Measurements from ENCODE around the gene NEURL4. TPM values are rescaled to one million over a fixed set of nuclear protein-coding genes. Genes with fewer than 3 reads are reported as not detected.

The NEURL4 gene
- total RNA-seq, 2 donors from 2014 or later, result 24.4 to 45.3 TPM

GRCh38 chr17:7356756-7357155 lies 27.6 kb upstream of the NEURL4 start:
- no peak for ATAC-seq (ENCODE audit: insufficient number of reproducible peaks, low FRiP score, low read depth)

GRCh38 chr17:7356072-7356549 lies 27.0 kb upstream of the NEURL4 start:
- H3K4me1 ChIP-seq (ENCODE audit: control insufficient read depth in 1 of 2, low read depth in 2 of 2), result peaks cover 16 to 29% of the 10 kb centered on the region in 2 donors
- ATAC-seq (ENCODE audit: insufficient number of reproducible peaks, low FRiP score, low read depth) (no peak), DNase-seq (ENCODE audit: low spot score) (no peak)
- H3K4me3 ChIP-seq, result no peak overlapping the region
- H3K27me3 ChIP-seq (replicated peaks; ENCODE audit: insufficient read depth), result no peaks in the 10 kb centered on the region
- no peaks in the 10 kb centered on the region for H3K36me3 ChIP-seq
- no peaks in the 10 kb centered on the region for H3K9me3 ChIP-seq
- no peak overlapping the region for H3K27ac ChIP-seq
- peak; percentile 82 for TF ChIP-seq CTCF (IDR thresholded peaks at IDR 0.05)

More at GRCh38 chr17:7356756-7357155, 27.6 kb upstream of the NEURL4 start:
- no peak for TF ChIP-seq CTCF (IDR thresholded peaks at IDR 0.05)
- Histone ChIP-seq H3K4me1 (ENCODE audit: control insufficient read depth in 1 of 2, low read depth in 2 of 2) (peaks cover 16 to 29% of the 10 kb centered on the region in 2 donors), H3K4me3 (no peak overlapping the region), H3K27me3 (replicated peaks; ENCODE audit: insufficient read depth) (no peaks in the 10 kb centered on the region), H3K36me3 (no peaks in the 10 kb centered on the region), H3K9me3 (no peaks in the 10 kb centered on the region), H3K27ac (no peak overlapping the region)
- no peak for DNase-seq (ENCODE audit: low spot score)

GRCh38 chr17:7355573-7355972 lies 26.4 kb upstream of the NEURL4 start:
- Histone ChIP-seq H3K27me3 (replicated peaks; ENCODE audit: insufficient read depth) (no peaks in the 10 kb centered on the region), H3K27ac (no peak overlapping the region), H3K36me3 (no peaks in the 10 kb centered on the region), H3K9me3 (no peaks in the 10 kb centered on the region), H3K4me3 (no peak overlapping the region), H3K4me1 (ENCODE audit: control insufficient read depth in 1 of 2, low read depth in 2 of 2) (peaks cover 16 to 29% of the 10 kb centered on the region in 2 donors)
- ATAC-seq (ENCODE audit: insufficient number of reproducible peaks, low FRiP score, low read depth) (no peak), DNase-seq (ENCODE audit: low spot score) (no peak)
- TF ChIP-seq CTCF (IDR thresholded peaks at IDR 0.05), result no peak

- H3K27me3 ChIP-seq (replicated peaks; ENCODE audit: insufficient read depth), result no peaks in the 10 kb centered on the region
- no peaks in the 10 kb centered on the region for H3K9me3 ChIP-seq
- peaks cover 16 to 29% of the 10 kb centered on the region in 2 donors for H3K4me1 ChIP-seq (ENCODE audit: control insufficient read depth in 1 of 2, low read depth in 2 of 2)
- no peak for DNase-seq (ENCODE audit: low spot score)
- no peak within 1 kb of the TSS for H3K27ac ChIP-seq
- H3K4me3 ChIP-seq, result peak within 1 kb of the TSS; percentile 16
- no peaks in the 10 kb centered on the region for H3K36me3 ChIP-seq
- no peak for ATAC-seq (ENCODE audit: insufficient number of reproducible peaks, low FRiP score, low read depth)
- TF ChIP-seq CTCF (IDR thresholded peaks at IDR 0.05), result no peak
These were observed 25.9 kb upstream of the NEURL4 start, which contains the start of gene TMEM95 for GRCh38 chr17:7355053-7355452. TSS of gene TMEM95 (plus strand) at chr17:7355156. CDS start at chr17:7355205, 49 bp downstream.

GRCh38 chr17:7354262-7354843 lies 25.2 kb upstream of the NEURL4 start:
- Histone ChIP-seq H3K4me1 (ENCODE audit: control insufficient read depth in 1 of 2, low read depth in 2 of 2) (peaks cover 21 to 36% of the 10 kb centered on the region in 2 donors), H3K9me3 (no peaks in the 10 kb centered on the region), H3K36me3 (no peaks in the 10 kb centered on the region), H3K27ac (no peak overlapping the region), H3K27me3 (replicated peaks; ENCODE audit: insufficient read depth) (no peaks in the 10 kb centered on the region), H3K4me3 (no peak overlapping the region)
- TF ChIP-seq CTCF (IDR thresholded peaks at IDR 0.05), result no peak
- no peak for DNase-seq (ENCODE audit: low spot score)
- ATAC-seq (ENCODE audit: insufficient number of reproducible peaks, low FRiP score, low read depth), result no peak

All from thoracic aorta (tissue), 2 donors.